ENCODE results near the gene PDE2A. TPM values are rescaled to one million over a fixed set of nuclear protein-coding genes. Genes with fewer than 3 reads are reported as not detected.

The PDE2A gene
- total RNA-seq, 6 donors from 2014 or later: 4.7 to 46.1 (median 16.7) TPM

DNA sequence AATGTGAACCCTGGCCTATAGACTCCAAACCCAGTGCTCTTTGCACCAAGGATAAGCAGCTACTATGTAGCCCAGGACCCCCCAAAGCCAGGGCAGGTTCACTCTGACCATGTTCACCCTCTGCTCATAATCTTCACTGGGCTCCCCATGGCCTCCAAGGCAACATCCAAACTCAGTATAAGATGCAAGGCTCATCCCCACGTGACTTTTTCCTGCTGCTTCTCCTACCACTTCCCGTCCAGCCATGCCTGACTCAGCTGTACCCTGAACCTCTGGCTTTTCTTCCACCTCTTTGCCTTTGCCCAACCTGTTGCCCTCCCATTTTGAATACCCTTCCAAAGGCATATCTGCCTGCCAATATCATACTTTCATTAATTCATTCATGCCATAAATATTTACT lies 27.8 kb downstream of the PDE2A start:
- no peaks in the 10 kb centered on the region for H3K9me3 ChIP-seq
- peaks cover 0 to 7% (median 3%) of the 10 kb centered on the region in 4 donors for H3K27me3 ChIP-seq
- H3K36me3 ChIP-seq: no peaks in the 10 kb centered on the region
- H3K27ac ChIP-seq: no peak overlapping the region
- DNase-seq: no peak
- TF ChIP-seq, protein P1, sequence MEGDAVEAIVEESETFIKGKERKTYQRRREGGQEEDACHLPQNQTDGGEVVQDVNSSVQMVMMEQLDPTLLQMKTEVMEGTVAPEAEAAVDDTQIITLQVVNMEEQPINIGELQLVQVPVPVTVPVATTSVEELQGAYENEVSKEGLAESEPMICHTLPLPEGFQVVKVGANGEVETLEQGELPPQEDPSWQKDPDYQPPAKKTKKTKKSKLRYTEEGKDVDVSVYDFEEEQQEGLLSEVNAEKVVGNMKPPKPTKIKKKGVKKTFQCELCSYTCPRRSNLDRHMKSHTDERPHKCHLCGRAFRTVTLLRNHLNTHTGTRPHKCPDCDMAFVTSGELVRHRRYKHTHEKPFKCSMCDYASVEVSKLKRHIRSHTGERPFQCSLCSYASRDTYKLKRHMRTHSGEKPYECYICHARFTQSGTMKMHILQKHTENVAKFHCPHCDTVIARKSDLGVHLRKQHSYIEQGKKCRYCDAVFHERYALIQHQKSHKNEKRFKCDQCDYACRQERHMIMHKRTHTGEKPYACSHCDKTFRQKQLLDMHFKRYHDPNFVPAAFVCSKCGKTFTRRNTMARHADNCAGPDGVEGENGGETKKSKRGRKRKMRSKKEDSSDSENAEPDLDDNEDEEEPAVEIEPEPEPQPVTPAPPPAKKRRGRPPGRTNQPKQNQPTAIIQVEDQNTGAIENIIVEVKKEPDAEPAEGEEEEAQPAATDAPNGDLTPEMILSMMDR (IDR thresholded peaks at IDR 0.05): no peak
- no peak for TF ChIP-seq POLR2AphosphoS5 (IDR thresholded peaks at IDR 0.05)
- TF ChIP-seq EP300 (IDR thresholded peaks at IDR 0.05): no peak
- TF ChIP-seq POLR2A (IDR thresholded peaks at IDR 0.05): no peak
- ATAC-seq (ENCODE audit: low FRiP score in 2 of 2): no peak
- H3K4me3 ChIP-seq: no peak overlapping the region
- WGBS, 2 donors: 67 to 75% methylated on average over 2 of the region's 2 CpGs
- peaks cover 15 to 22% (median 19%) of the 10 kb centered on the region in 4 donors for H3K4me1 ChIP-seq

DNA sequence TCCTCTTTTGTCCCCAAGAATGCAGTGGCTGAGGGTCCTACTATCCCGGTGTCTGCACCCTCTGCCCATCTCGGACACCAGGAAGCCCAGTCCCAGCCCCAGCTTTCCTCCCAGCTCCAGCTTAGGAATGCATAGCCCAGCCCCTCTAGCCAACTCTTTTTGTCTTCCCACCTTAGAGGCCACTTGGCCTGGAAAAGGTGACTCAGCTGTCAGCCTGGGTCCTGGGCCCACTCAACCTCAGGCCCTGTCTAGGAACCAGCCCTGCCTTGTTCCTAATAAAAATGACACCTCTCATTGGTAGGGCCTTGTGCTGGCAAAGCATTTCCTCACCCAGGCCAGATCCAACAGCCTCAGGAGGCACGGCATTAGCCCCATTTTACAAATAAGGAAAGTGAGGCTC lies 28.2 kb downstream of the PDE2A start:
- no peaks in the 10 kb centered on the region for H3K9me3 ChIP-seq
- no peaks in the 10 kb centered on the region for H3K36me3 ChIP-seq
- ATAC-seq (ENCODE audit: low FRiP score in 2 of 2) (no peak), DNase-seq (no peak)
- no peak for TF ChIP-seq EP300 (IDR thresholded peaks at IDR 0.05)
- TF ChIP-seq, protein P1 (IDR thresholded peaks at IDR 0.05): no peak
- no peak for TF ChIP-seq POLR2AphosphoS5 (IDR thresholded peaks at IDR 0.05)
- no peak for TF ChIP-seq POLR2A (IDR thresholded peaks at IDR 0.05)
- peaks cover 0 to 12% (median 5%) of the 10 kb centered on the region in 4 donors for H3K27me3 ChIP-seq
- no peak overlapping the region for H3K27ac ChIP-seq
- WGBS, 2 donors: 91 to 100% methylated on average over 3 of the region's 3 CpGs
- H3K4me1 ChIP-seq: peaks cover 15 to 22% (median 19%) of the 10 kb centered on the region in 4 donors
- H3K4me3 ChIP-seq: no peak overlapping the region

DNA sequence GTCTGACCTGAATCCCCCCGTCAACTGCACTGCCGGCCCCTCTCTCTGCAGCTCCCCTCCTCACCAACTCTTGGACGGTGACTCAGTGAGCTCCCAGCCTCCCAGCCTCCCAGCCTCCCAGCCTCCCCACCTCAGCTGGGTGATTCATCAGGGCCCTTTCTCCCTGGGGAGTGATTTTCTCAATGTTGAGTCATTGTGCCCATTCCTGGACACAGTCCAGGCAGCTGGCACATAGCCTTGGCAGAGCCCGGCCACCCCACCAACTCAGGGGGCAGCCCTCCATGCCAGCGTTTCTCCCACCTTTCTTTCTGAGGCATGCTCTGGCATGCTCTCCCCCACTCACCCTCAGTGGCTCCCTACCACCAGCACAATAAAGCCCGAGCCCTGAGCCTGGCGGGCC lies 30.7 kb downstream of the PDE2A start:
- Histone ChIP-seq H3K27me3 (peaks cover 0 to 24% (median 10%) of the 10 kb centered on the region in 4 donors), H3K4me3 (no peak overlapping the region), H3K9me3 (no peaks in the 10 kb centered on the region), H3K36me3 (no peaks in the 10 kb centered on the region), H3K4me1 (peaks cover 15 to 27% (median 19%) of the 10 kb centered on the region in 4 donors), H3K27ac (no peak overlapping the region)
- DNase-seq: no peak
- no peak for ATAC-seq (ENCODE audit: low FRiP score in 2 of 2)
- no peak for TF ChIP-seq POLR2A (IDR thresholded peaks at IDR 0.05)
- TF ChIP-seq, protein P1 (IDR thresholded peaks at IDR 0.05): no peak
- TF ChIP-seq EP300 (IDR thresholded peaks at IDR 0.05): no peak
- no peak for TF ChIP-seq POLR2AphosphoS5 (IDR thresholded peaks at IDR 0.05)
- WGBS, 2 donors: 82 to 89% methylated on average over 7 of the region's 7 CpGs

DNA sequence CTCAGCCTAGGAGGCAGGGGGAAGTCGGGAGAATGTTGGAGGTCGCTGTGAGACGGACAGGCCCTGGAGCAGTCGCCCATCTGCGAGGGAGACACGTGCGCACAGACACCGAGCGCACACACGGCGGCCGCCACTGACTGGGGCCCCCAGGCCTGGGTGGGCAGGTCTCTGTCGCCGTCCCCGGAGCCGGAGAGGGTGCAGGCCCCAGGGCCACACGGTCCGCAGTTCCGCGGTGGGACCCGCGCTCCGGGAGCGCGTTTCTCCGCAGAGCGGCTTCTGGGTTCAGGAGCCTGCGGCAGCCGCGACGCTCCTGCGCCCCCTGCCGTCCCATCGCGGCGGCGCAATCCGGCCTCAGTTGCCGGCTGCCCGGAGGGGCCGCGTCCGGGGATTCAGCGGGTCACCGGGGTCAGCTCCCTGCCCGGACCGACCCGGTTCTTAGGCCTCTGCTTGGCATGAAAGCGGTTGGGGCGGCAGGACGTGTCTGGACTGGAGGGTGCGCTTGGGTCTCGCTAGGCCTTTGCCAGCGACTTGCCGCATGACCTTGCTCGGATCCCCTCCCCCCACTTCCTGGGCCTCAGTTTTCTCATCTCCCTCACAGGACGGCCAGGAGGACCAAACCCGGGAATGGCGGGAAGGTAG lies 31.2 kb downstream of the PDE2A start:
- Histone ChIP-seq H3K4me1 (peaks cover 15 to 27% (median 19%) of the 10 kb centered on the region in 4 donors), H3K27me3 (peaks cover 0 to 24% (median 10%) of the 10 kb centered on the region in 4 donors), H3K4me3 (peak overlapping the region; percentile 43 to 61 (median 57)), H3K9me3 (no peaks in the 10 kb centered on the region), H3K36me3 (no peaks in the 10 kb centered on the region), H3K27ac (peak overlapping the region in 3 of 4 donors; percentile 41 to 71 (median 46))
- DNase-seq (peak; percentile 46 to 95), ATAC-seq (ENCODE audit: low FRiP score in 2 of 2) (peak; percentile 59 to 92)
- 4% methylated on average over 4 of the region's 59 CpGs; no CpG with 5 or more reads in 1 of the 2 donors for WGBS, 2 donors
- TF ChIP-seq, protein P1 (IDR thresholded peaks at IDR 0.05): peak; percentile 96 to 98 (median 98)
- TF ChIP-seq EP300 (IDR thresholded peaks at IDR 0.05): no peak

All from upper lobe of left lung (tissue), 6 donors.